ENCODE results near the gene LST1.

GRCh38 chr6:31569861-31570536, 16.1 kb upstream of the LST1 start:
- no peak for TF ChIP-seq CTCF (IDR thresholded peaks at IDR 0.05)
- no peak for TF ChIP-seq POLR2A (IDR thresholded peaks at IDR 0.05)

Measured in lower leg skin (tissue), 3 donors.